Suppressor macrophage treated with lipopolysaccharide for 4 hours (primary cell): ENCODE data around the gene TMEM19.
A peak's percentile ranks its signal among the peaks of the same experiment; 100 is the strongest.

Source experiments
- DNase-seq: peaks from one replicate; pipeline ENCODE4 v3.0.0-alpha.2; 2020

The TMEM19 gene

DNA sequence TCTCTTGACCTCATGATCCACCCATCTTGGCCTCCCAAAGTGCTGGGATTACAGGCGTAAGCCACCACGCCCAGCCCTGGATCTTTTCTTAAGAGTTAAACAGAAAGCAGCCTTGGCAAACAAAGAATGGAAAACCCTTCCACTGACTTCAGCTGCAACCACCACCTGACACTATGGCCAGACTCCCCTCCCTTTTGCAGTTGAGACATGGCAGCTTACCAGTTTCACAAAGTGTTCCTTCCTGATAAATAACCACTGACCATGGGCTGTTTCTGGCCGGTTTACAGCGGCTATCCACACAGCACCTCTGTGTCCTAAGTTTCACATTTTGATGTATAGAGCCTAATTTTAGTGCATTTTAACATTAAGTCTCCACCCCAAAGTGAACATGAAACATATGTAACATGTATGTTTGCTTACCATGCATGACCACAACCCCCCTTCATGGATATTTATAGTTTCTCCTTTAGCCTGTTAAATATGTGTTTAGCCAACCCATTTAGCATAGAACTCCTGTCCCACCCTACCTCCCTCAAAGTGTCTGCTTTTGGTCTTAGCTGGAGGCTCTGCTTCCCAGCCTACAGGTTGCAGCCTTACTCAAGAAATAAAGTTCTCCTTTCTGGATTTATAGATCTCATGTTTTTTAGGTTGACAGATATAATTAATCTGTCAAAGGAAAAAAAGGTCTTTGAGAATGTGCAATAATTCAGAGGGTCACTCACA, 36.1 kb downstream of the TMEM19 start:
- no peak for DNase-seq

DNA sequence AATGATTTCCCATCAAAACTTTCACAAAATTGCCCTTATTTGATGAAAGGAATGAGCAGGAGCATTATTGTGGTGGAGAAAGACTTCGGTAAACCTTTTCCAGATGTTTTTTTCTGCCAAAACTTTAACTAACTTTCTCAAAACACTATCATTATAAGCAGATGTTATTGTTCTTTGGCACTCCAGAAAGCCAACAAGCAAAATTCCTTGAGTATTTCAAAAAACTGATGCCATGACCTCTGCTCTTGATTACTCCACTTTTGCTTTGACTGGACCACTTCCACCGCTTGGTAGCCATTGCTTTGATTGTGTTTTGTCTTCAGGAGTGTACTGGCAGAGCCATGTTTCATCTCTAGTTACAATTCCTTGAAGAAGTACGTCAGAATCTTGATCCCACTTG, 39.1 kb downstream of the TMEM19 start:
- DNase-seq: no peak

DNA sequence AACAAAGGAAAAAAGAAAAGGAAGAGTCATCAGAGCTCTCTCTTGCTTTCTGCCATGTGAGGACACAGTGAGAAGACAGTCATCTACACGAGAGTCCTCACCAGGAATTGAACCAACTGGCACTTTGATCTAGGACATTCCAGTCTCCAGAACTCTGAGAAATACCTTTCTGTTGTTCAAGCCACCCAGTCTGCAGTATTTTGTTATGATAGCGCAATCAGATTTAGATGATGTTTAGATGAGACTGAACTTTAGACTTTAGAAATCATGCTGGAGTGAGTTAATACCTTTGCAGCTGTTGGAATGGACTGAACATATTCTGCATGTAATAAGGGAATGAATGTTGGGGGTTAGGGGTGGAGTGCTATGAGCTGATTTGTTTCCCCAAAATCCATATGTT, 40.7 kb downstream of the TMEM19 start:
- no peak for DNase-seq

DNA sequence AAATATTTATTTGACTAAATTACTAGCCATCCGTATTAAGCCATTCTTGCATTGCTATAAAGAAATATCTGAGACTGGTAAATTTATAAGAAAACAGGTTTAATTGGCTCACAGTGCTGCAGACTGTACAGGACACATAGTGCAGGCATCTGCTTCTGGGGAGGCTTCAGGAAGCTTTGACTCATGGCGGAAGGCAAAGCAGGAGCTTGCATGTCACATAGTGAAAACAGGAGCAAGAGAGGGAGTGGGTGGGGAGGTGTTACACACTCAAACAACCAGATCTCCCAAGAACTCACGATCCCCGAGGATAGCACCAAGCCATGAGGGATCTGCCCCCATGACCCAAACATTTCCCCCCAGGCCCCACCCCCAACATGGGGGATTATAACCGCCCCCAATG, 42.1 kb downstream of the TMEM19 start:
- DNase-seq: no peak

DNA sequence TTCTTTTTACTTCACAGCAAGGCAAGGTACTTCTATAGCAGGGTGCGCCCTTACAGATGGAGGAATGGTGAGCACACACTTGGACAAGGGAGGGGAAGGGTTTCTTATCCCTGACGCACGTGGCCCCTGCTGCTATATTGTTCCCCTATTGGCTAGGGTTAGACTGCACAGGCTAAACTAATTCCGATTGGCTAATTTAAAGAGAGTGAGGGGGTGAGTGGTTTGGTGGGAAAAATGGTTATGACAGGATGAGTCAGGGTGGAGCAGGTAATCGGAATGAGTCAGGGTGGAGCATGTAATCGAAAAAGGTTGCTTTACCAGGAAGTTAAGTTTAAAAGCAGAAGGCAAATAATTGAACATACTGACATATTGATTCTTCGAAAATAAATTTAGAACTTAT, 45.1 kb downstream of the TMEM19 start:
- no peak for DNase-seq

GRCh38 chr12:71731439-71732356, 45.8 kb downstream of the TMEM19 start:
- no peak for DNase-seq

GRCh38 chr12:71732357-71732712, 46.5 kb downstream of the TMEM19 start:
- no peak for DNase-seq

DNA sequence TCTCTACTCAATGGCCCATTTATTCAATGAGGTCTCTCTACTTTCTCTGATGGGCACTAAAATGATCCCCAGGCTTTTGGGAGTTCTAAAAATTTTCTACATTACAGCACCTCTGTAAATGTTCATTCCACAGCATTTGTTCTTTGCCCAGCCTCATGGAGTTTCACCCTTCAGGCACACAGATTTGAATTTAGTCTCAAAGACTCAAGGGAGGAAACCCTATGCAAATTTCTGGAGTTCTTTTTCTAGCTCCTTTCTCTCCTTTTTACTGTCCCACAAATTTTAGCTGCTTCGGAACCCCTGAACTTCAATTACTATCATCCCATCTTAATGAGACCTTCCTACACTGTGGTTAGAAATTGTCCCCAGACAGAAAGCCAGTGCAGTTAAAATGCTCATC, 51.3 kb downstream of the TMEM19 start:
- no peak for DNase-seq

DNA sequence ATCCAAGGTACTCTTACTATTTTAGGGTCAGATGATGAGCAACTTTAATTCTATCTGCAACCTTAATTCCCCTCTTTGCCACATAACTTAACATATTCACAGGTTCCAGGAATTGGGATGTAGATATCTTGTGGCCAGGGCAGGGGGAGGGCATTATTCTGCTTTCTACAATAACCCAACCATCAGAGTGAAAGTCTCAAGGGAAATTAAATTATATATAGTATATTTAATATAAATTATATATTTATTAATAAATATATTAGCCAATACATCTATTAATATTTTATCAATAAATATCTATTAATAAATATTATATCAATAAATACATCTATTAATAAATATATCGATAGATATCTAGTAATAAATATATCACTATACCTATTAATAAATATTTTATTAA, 57.1 kb downstream of the TMEM19 start:
- DNase-seq: no peak

- no peak for DNase-seq
Observed at GRCh38 chr12:71744522-71745300, 58.8 kb downstream of the TMEM19 start.

- peak; percentile 69 for DNase-seq
Observed at GRCh38 chr12:71746974-71747611, 61.2 kb downstream of the TMEM19 start.

DNA sequence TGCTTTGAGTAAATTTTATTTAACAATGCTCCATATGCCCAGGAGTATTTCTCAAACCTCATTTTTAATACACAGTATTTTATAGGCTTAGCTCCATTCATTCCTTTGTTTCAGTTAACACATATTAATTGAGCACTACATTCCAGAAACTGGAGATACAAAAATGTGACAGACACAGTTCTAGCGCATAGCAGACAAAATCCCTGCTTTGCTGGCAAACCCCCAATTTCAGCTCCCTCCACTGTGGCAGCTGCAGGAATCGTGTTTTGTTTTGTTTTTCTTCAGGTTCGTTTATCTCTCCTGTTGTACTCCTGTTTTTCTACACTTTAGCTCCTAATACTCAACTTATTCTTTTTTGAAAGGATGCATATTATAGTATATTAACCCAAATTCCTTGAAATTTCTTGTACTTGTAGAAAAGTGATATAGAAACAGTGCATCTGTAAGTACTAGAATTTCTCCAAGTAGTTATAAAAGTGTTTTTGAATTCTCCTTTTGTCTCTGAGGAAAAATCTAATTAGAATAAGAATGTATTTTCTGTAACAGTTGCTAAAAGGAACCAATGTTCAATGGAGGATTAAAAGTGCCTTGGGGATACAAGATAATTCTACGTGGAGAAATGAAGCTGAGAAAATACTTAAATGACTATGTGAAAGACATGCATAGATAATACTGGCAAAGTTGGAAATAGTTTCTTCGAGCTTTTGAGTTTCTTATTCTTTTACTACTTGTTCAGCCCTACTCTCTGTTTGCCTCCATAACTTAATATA, 62.4 kb downstream of the TMEM19 start:
- DNase-seq: no peak

- peak; percentile 40 for DNase-seq
Observed at GRCh38 chr12:71749666-71750065, 63.8 kb downstream of the TMEM19 start.

DNA sequence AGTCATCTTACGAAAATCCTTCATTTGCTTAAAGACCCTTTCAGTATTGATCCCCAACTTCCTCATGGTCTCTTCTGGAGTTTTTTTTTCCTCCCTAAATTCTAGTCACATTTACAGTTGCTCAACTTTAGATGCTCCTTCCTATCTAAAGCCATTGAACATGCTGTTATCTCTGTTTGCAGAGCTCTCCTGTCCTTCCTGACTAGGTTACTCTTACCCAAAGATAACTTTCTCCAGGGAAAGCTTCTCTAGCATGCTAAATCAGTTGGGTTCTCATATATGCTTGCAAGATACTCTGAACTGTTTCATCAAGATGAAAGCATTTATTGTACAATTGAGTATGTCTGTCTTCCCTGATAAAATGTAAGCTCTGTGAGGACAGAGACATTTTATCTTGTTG, 67.0 kb downstream of the TMEM19 start:
- no peak for DNase-seq
